ENCODE measurements around the gene FABP7. TPM values are rescaled to one million over a fixed set of nuclear protein-coding genes. Genes with fewer than 3 reads are reported as not detected.

The FABP7 gene
- polyA plus RNA-seq, 2 of the 4 experiments (the other 2 are of a cell fraction), result not detected

- H3K4me2 ChIP-seq, result no peak overlapping the region
- DNase-seq (ENCODE audit: low read depth in 1 of 2, low spot score in 1 of 2) (no peak), ATAC-seq (no peak), FAIRE-seq (no peak)
- ChIA-PET CTCF (interaction anchor here (0.7 kb wide), 1 partner anchor 40 kb away, joined by 3 read pairs; no protein-coding TSS in a partner anchor), POLR2A (no interaction called here)
- TF ChIP-seq FOSB (CRISPR knock-in tag; IDR thresholded peaks at IDR 0.05) (no peak), JUN (IDR thresholded peaks at IDR 0.05) (no peak), NPAS2 (CRISPR knock-in tag; IDR thresholded peaks at IDR 0.05; ENCODE audit: borderline replicate concordance) (no peak), NR3C1 (IDR thresholded peaks at IDR 0.05) (no peak), NFE2L2 (conservative IDR thresholded peaks at IDR 0.05; ENCODE audit: low read length) (no peak), EHMT2 (IDR thresholded peaks at IDR 0.05; ENCODE audit: low read depth) (no peak), GATA3 (IDR thresholded peaks at IDR 0.05; ENCODE audit: borderline replicate concordance) (no peak), KDM1A (IDR thresholded peaks at IDR 0.05; ENCODE audit: low read depth) (no peak), TP53 (CRISPR knock-in tag; IDR thresholded peaks at IDR 0.05) (no peak), KDM5A (IDR thresholded peaks at IDR 0.05) (no peak), PHF8 (IDR thresholded peaks at IDR 0.05; ENCODE audit: borderline replicate concordance, low read depth) (no peak)
- TF ChIP-seq, protein P1, sequence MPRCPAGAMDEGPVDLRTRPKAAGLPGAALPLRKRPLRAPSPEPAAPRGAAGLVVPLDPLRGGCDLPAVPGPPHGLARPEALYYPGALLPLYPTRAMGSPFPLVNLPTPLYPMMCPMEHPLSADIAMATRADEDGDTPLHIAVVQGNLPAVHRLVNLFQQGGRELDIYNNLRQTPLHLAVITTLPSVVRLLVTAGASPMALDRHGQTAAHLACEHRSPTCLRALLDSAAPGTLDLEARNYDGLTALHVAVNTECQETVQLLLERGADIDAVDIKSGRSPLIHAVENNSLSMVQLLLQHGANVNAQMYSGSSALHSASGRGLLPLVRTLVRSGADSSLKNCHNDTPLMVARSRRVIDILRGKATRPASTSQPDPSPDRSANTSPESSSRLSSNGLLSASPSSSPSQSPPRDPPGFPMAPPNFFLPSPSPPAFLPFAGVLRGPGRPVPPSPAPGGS (IDR thresholded peaks at IDR 0.05), result no peak
- TF ChIP-seq, protein P2, sequence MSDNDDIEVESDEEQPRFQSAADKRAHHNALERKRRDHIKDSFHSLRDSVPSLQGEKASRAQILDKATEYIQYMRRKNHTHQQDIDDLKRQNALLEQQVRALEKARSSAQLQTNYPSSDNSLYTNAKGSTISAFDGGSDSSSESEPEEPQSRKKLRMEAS (IDR thresholded peaks at IDR 0.05), result no peak
- no peaks in the 10 kb centered on the region for H3K9me3 ChIP-seq
- H3K4me3 ChIP-seq, result no peak overlapping the region
- no peaks in the 10 kb centered on the region for H3K4me1 ChIP-seq
- no peak overlapping the region for H3K27ac ChIP-seq
Observed at GRCh38 chr6:122766256-122766655, 13.3 kb upstream of the FABP7 start.

DNA sequence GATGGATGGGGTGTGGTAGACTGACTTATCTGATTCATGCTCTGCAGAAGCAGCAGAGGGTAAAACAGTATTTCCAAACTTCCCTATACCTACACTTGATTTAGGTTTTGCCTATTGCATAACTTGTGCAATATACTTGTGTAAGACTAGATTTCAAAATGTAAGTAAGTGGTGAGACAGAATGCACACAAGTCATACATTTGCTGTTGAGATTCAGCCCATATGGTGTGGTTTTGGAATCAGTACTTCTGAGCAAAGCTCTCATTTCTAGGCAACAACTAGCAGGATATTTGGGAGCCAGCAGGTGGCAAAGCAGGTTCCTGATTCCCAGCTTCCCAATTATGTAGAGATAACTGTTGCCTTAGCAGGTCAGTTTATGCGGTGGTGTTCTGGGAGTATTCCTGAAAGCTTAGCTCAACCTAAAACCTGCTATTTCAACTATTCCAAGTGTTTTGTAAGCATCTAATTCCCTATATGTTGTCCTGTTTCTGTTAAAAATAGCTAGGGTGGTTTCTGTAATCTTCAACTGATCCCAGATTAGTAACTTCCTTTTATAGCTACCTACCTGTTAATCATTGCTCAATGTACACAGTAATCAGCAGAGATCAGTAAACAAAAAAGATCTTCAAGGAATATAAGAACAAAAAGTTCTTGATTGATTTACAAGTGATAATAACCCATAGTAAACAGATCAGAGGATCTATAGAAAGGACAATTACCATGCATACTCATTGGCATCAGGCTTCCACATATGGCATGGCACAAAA is 8.5 kb upstream of the FABP7 start:
- Histone ChIP-seq H3K9me3 (no peaks in the 10 kb centered on the region), H3K27ac (no peak overlapping the region), H3K4me1 (no peaks in the 10 kb centered on the region), H3K4me3 (no peak overlapping the region), H3K4me2 (no peak overlapping the region)
- DNase-seq (ENCODE audit: low read depth in 1 of 2, low spot score in 1 of 2), result no peak
- WGBS (ENCODE audit: missing lambda C conversion rate), result 0% methylated on average over 1 of the region's 1 CpG
- ChIA-PET POLR2A (no interaction called here), CTCF (interaction anchor here (1.2 kb wide), 1 partner anchor 40 kb away, joined by 3 read pairs; no protein-coding TSS in a partner anchor)
- no peak for ATAC-seq
- no peak for FAIRE-seq
- TF ChIP-seq CHD4 (IDR thresholded peaks at IDR 0.05; ENCODE audit: borderline replicate concordance) (no peak), RNF2 (IDR thresholded peaks at IDR 0.05; ENCODE audit: borderline replicate concordance, low read depth) (no peak), SREBF2 (IDR thresholded peaks at IDR 0.05) (no peak), POLR2AphosphoS2 (conservative IDR thresholded peaks at IDR 0.05; ENCODE audit: low read length) (no peak), CBX2 (IDR thresholded peaks at IDR 0.05; ENCODE audit: borderline replicate concordance, low read depth) (no peak), FOSL2 (IDR thresholded peaks at IDR 0.05) (no peak), FOSL2 (CRISPR knock-in tag; IDR thresholded peaks at IDR 0.05) (no peak), NFE2L2 (conservative IDR thresholded peaks at IDR 0.05; ENCODE audit: low read length) (no peak), SMC3 (IDR thresholded peaks at IDR 0.05) (no peak), CEBPB (IDR thresholded peaks at IDR 0.05) (no peak), CBX8 (IDR thresholded peaks at IDR 0.05) (no peak), ZNF302 (CRISPR knock-in tag; IDR thresholded peaks at IDR 0.05) (no peak), JUNB (IDR thresholded peaks at IDR 0.05) (no peak), BHLHE40 (IDR thresholded peaks at IDR 0.05; ENCODE audit: low read depth, low read length) (no peak), EHF (CRISPR knock-in tag; IDR thresholded peaks at IDR 0.05) (no peak), MAFK (IDR thresholded peaks at IDR 0.05; ENCODE audit: partially characterized antibody) (no peak)

All from A549 (cell line).